Kidney (tissue), 14 donors: ENCODE results near the gene ABCD2. TPM values are rescaled to one million over a fixed set of nuclear protein-coding genes. Genes with fewer than 3 reads are reported as not detected.

Source experiments
- DNase-seq, 5 donors: peaks; one replicate each; pipeline ENCODE4 v3.0.0-alpha.2; 2013 to 2020
- FAIRE-seq: peaks from 2 replicates; lab custom pipeline; 2012; peaks lifted over from hg19 to GRCh38; lab: Jason Lieb, UNC
- H3K27ac ChIP-seq, 2 donors: one replicate each; pipeline ENCODE4 v1.7.0; 2013; ENCODE audit warnings: low read depth in 2 of 2, low read length in 2 of 2, inconsistent platforms in 1 of 2
- H3K27me3 ChIP-seq: one replicate; pipeline ENCODE4 v1.7.1; 2013; ENCODE audit warnings: low read length, inconsistent platforms; ENCODE audit not compliant: control insufficient read depth, insufficient read depth
- H3K36me3 ChIP-seq, 3 donors: one replicate each; pipeline versions ENCODE4 v1.7.0 to v1.7.1; 2013; ENCODE audit warnings: low read length in 3 of 3, control low read depth in 1 of 3, inconsistent platforms in 1 of 3; ENCODE audit not compliant: insufficient read depth in 3 of 3, control insufficient read depth in 2 of 3
- H3K4me1 ChIP-seq, 3 donors: one replicate each; pipeline versions ENCODE4 v1.7.0 to v1.7.1; 2013; ENCODE audit warnings: low read length in 3 of 3, inconsistent platforms in 1 of 3, low read depth in 1 of 3; ENCODE audit not compliant: control insufficient read depth in 2 of 3, insufficient read depth in 2 of 3
- H3K4me3 ChIP-seq, 3 donors: one replicate each; pipeline versions ENCODE4 v1.7.0 to v1.8.1; 2013; ENCODE audit warnings: low read length in 3 of 3, control low read depth in 1 of 3, inconsistent platforms in 1 of 3
- H3K9ac ChIP-seq, 3 donors: one replicate each; pipeline versions ENCODE4 v1.7.0 to v1.7.1; 2013; ENCODE audit warnings: low read length in 3 of 3, control low read depth in 1 of 3, inconsistent platforms in 1 of 3
- H3K9me3 ChIP-seq, 3 donors: one replicate each; pipeline versions ENCODE4 v1.7.0 to v1.7.1; 2013; ENCODE audit warnings: low read length in 3 of 3, control low read depth in 1 of 3, inconsistent platforms in 1 of 3; ENCODE audit not compliant: control insufficient read depth in 2 of 3, insufficient read depth in 1 of 3
- intact Hi-C: fragments of 100-400 bp; cut with DNase I; formaldehyde crosslinking; loops from one replicate; pipeline ENCODE4 v1.11.1; 2022
- polyA plus RNA-seq: library from polyadenylated mRNA; stranded (reverse); fragments of 350-450 nt; fragmentation: Illumina TruSeq; extraction: RNeasy Lipid Tissue Mini Kit (QIAGEN cat#74804); gene quantifications from one replicate; pipeline ENCODE4 v1.2.3, GENCODE V29; 2014; ENCODE audit warnings: low read depth, low replicate concordance; ENCODE audit not compliant: insufficient read depth
- total RNA-seq: library from RNA; stranded (reverse); fragmentation: NEBNext Ultra II Directional; extraction: Animal tissue kit (Norgen Biotek cat#: 25700); gene quantifications from one replicate; pipeline ENCODE4 v1.2.1, GENCODE V29; 2021
- TF ChIP-seq, protein P1 (sequence below): IDR thresholded peaks from 3 replicates; pipeline ENCODE4 v1.5.1; 2012; ENCODE audit warnings: mild to moderate bottlenecking, moderate library complexity, borderline replicate concordance; ENCODE audit not compliant: insufficient read depth; ENCODE audit errors: extremely low read depth
- donor health status: control.
- donor health status: control.
- donor health status: control.
- donor health status: control.
- donor health status: control.
- donor health status: DM: yes; HTN: yes; CAD: no.
- donor health status: Normal renal cell carcinoma (clear cell type).

ABCD2 gene
- total and polyA plus RNA-seq, 2 donors from 2014 or later = 0.17 to 1.4 TPM

DNA sequence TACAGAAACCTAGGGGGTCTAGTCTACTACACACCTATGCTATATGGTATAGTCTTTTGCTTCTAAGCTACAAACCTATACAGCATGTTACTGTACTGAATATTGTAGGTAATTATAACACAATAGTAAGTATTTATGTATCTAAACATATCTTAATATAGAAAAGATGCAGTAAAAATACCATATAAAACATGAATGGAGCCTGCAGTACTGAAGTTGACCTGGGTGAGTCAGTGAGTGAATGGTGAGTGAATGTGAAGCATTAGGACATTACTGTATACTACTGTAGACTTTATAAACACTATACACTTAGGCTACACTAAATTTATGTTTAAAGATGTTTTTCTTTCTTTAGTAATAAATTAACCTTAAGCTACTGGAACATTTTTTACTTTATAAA is 13.1 kb upstream of the ABCD2 start:
- Histone ChIP-seq H3K4me3 (no peak overlapping the region), H3K27me3 (no peaks in the 10 kb centered on the region), H3K9me3 (no peaks in the 10 kb centered on the region), H3K27ac (no peak overlapping the region), H3K36me3 (no peaks in the 10 kb centered on the region), H3K4me1 (no peaks in the 10 kb centered on the region), H3K9ac (no peak overlapping the region)
- DNase-seq = no peak
- intact Hi-C loops = no loop called here
- TF ChIP-seq, protein P1, sequence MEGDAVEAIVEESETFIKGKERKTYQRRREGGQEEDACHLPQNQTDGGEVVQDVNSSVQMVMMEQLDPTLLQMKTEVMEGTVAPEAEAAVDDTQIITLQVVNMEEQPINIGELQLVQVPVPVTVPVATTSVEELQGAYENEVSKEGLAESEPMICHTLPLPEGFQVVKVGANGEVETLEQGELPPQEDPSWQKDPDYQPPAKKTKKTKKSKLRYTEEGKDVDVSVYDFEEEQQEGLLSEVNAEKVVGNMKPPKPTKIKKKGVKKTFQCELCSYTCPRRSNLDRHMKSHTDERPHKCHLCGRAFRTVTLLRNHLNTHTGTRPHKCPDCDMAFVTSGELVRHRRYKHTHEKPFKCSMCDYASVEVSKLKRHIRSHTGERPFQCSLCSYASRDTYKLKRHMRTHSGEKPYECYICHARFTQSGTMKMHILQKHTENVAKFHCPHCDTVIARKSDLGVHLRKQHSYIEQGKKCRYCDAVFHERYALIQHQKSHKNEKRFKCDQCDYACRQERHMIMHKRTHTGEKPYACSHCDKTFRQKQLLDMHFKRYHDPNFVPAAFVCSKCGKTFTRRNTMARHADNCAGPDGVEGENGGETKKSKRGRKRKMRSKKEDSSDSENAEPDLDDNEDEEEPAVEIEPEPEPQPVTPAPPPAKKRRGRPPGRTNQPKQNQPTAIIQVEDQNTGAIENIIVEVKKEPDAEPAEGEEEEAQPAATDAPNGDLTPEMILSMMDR = no peak
- no peak for FAIRE-seq

DNA sequence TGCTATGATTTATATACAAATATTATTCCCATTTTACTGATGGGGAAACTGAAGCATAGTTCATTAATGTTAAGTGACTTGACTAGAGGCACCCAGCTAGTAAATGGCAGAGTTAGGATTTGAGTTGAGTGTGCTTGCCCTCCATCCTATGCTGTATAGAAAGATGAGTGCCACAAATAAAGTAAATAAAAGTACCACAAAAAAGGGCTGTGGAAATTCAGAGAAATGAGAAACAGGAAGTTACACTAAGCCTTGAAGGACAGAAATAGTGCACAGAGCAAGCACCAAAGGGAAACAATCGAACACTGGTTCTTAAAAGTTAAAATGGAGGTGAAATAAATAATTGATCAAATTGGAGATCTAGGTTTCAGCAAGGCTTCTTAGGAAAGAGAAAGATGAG is 9.2 kb upstream of the ABCD2 start:
- no peak overlapping the region for H3K4me3 ChIP-seq
- FAIRE-seq = no peak
- H3K27ac ChIP-seq = no peak overlapping the region
- H3K9ac ChIP-seq = no peak overlapping the region
- intact Hi-C loops = no loop called here
- TF ChIP-seq, protein P1 = no peak
- no peak for DNase-seq
- H3K4me1 ChIP-seq = no peaks in the 10 kb centered on the region
- no peaks in the 10 kb centered on the region for H3K9me3 ChIP-seq
- H3K27me3 ChIP-seq = no peaks in the 10 kb centered on the region
- no peaks in the 10 kb centered on the region for H3K36me3 ChIP-seq

DNA sequence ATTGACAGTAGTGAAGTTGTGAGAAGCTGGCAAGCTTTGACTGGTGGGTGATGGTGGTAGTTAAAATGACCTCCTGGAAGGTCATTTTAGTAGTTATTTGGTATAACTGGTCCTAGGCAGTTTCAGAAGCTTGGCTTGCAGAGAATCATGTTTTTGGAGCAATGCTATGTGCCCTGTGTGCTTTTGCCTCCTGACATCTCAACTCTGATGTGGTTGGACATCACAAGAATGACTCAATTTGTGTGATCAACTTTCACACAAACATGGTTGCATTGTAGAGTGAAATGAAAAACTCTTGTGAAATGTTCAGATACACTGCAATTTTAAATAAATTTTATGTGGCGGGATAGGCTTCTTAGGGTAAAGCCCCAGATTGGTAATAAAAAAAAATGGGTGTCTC is 8.3 kb upstream of the ABCD2 start:
- intact Hi-C loops = no loop called here
- FAIRE-seq = no peak

More for the DNA sequence above, 8.3 kb upstream of the ABCD2 start:
- Histone ChIP-seq H3K4me3 (no peak overlapping the region), H3K4me1 (no peaks in the 10 kb centered on the region), H3K36me3 (no peaks in the 10 kb centered on the region), H3K27me3 (no peaks in the 10 kb centered on the region), H3K9me3 (no peaks in the 10 kb centered on the region), H3K27ac (no peak overlapping the region), H3K9ac (no peak overlapping the region)
- no peak for DNase-seq
- TF ChIP-seq, protein P1 = no peak
